H9 (cell line): ENCODE measurements around the gene ERCC6L2. TPM values are rescaled to one million over a fixed set of nuclear protein-coding genes. Genes with fewer than 3 reads are reported as not detected.

Source experiments
- DNase-seq: peaks from one replicate; pipeline ENCODE4 v3.0.0-alpha.2; 2017
- H2AFZ ChIP-seq: one replicate; pipeline ENCODE4 v1.6.1; 2013; ENCODE audit warnings: mild to moderate bottlenecking, low read length, control low read depth, moderate library complexity
- H2AK5ac ChIP-seq: 2 replicates; pipeline ENCODE4 v1.6.1; 2013; ENCODE audit warnings: low read length, control low read depth, mixed read lengths; ENCODE audit not compliant: insufficient read length
- H2BK120ac ChIP-seq: one replicate; pipeline ENCODE4 v1.6.1; 2013; ENCODE audit warnings: low read depth, mild to moderate bottlenecking, low read length, control low read depth, inconsistent platforms; ENCODE audit not compliant: poor library complexity, severe bottlenecking
- H2BK12ac ChIP-seq: 2 replicates; pipeline ENCODE4 v1.6.1; 2013; ENCODE audit warnings: low read length, control low read depth, mixed read lengths, low read depth; ENCODE audit not compliant: insufficient read length
- H2BK15ac ChIP-seq: 2 replicates; pipeline ENCODE4 v1.6.1; 2013; ENCODE audit warnings: low read depth, low read length, control low read depth
- H2BK20ac ChIP-seq: one replicate; pipeline ENCODE4 v1.6.1; 2013; ENCODE audit warnings: low read depth, mild to moderate bottlenecking, low read length, control low read depth, inconsistent platforms; ENCODE audit not compliant: poor library complexity, severe bottlenecking
- H2BK5ac ChIP-seq: 2 replicates; pipeline ENCODE4 v1.6.1; 2013; ENCODE audit warnings: low read length, control low read depth, mixed read lengths; ENCODE audit not compliant: insufficient read length
- H3K14ac ChIP-seq: 2 replicates; pipeline ENCODE4 v1.6.1; 2013; ENCODE audit warnings: low read length, control low read depth; ENCODE audit not compliant: insufficient read depth
- H3K18ac ChIP-seq: 2 replicates; pipeline ENCODE4 v1.6.1; 2013; ENCODE audit warnings: low read depth, mild to moderate bottlenecking, mixed read lengths, low read length, control low read depth; ENCODE audit not compliant: insufficient read length
- H3K23ac ChIP-seq: 2 replicates; pipeline ENCODE4 v1.6.1; 2013; ENCODE audit warnings: low read length, control low read depth, mixed read lengths, low read depth; ENCODE audit not compliant: insufficient read length
- H3K23me2 ChIP-seq: 2 replicates; pipeline ENCODE4 v1.6.1; 2013; ENCODE audit warnings: low read depth, mild to moderate bottlenecking, mixed read lengths, low read length, control low read depth; ENCODE audit not compliant: insufficient read length, poor library complexity, severe bottlenecking
- H3K27ac ChIP-seq: 2 replicates; pipeline ENCODE4 v1.5.1; 2013; ENCODE audit warnings: low read length, control low read depth, mixed read lengths, low read depth; ENCODE audit not compliant: insufficient read length
- H3K27me3 ChIP-seq: 2 replicates; pipeline ENCODE4 v1.6.1; 2013; ENCODE audit warnings: low read length, control low read depth, inconsistent platforms; ENCODE audit not compliant: insufficient read depth
- H3K4ac ChIP-seq: 2 replicates; pipeline ENCODE4 v1.6.1; 2013; ENCODE audit warnings: low read depth, mild to moderate bottlenecking, control low read depth, inconsistent platforms, low read length, moderate library complexity
- H3K4me1 ChIP-seq: 2 replicates; pipeline ENCODE4 v1.6.1; 2013; ENCODE audit warnings: low read length, control low read depth, inconsistent platforms; ENCODE audit not compliant: insufficient read depth
- H3K4me2 ChIP-seq: 2 replicates; pipeline ENCODE4 v1.6.1; 2013; ENCODE audit warnings: low read length, control low read depth, mixed read lengths; ENCODE audit not compliant: insufficient read length, insufficient read depth
- H3K56ac ChIP-seq: 2 replicates; pipeline ENCODE4 v1.6.1; 2013; ENCODE audit warnings: low read depth, mild to moderate bottlenecking, mixed read lengths, low read length, control low read depth; ENCODE audit not compliant: insufficient read length
- H3K79me1 ChIP-seq: 2 replicates; pipeline ENCODE4 v1.6.1; 2013; ENCODE audit warnings: low read depth, mild to moderate bottlenecking, moderate library complexity, low read length, control low read depth, inconsistent platforms; ENCODE audit not compliant: insufficient read depth, poor library complexity, severe bottlenecking
- H3K79me2 ChIP-seq: 2 replicates; pipeline ENCODE4 v1.6.1; 2013; ENCODE audit warnings: low read length, control low read depth, inconsistent platforms; ENCODE audit not compliant: insufficient read depth
- H3K9ac ChIP-seq: 2 replicates; pipeline ENCODE4 v1.6.1; 2013; ENCODE audit warnings: low read length, control low read depth, mixed read lengths; ENCODE audit not compliant: insufficient read length; ENCODE audit errors: extremely low read depth
- H3K9me3 ChIP-seq: one replicate; pipeline ENCODE4 v1.6.1; 2013; ENCODE audit warnings: low read depth, low read length, inconsistent platforms; ENCODE audit not compliant: control insufficient read depth
- H3T11ph ChIP-seq: one replicate; pipeline ENCODE4 v1.6.1; 2013; ENCODE audit warnings: mild to moderate bottlenecking, low read length, control low read depth, inconsistent platforms
- H4K20me1 ChIP-seq: one replicate; pipeline ENCODE4 v1.6.1; 2013; ENCODE audit not compliant: control insufficient read depth, insufficient read length, insufficient read depth
- H4K5ac ChIP-seq: 2 replicates; pipeline ENCODE4 v1.6.1; 2013; ENCODE audit warnings: low read depth, mild to moderate bottlenecking, mixed read lengths, low read length, control low read depth; ENCODE audit not compliant: insufficient read length
- H4K8ac ChIP-seq: replicated peaks from 2 replicates; pipeline ENCODE4 v1.6.1; 2013; ENCODE audit warnings: low read length, control low read depth, mixed read lengths, low read depth; ENCODE audit not compliant: insufficient read length
- H4K91ac ChIP-seq: 2 replicates; pipeline ENCODE4 v1.6.1; 2013; ENCODE audit warnings: low read depth, mild to moderate bottlenecking, moderate library complexity, mixed read lengths, low read length, control low read depth; ENCODE audit not compliant: insufficient read length
- H3K27ac Mint-ChIP-seq, 3 experiments: 2 replicates in 2 of 3; 3 replicates in 1 of 3; pipeline ENCODE4 v1.8.0; 2020 to 2021; ENCODE audit warnings: mixed read lengths in 3 of 3, mild to moderate bottlenecking in 1 of 3, moderate library complexity in 1 of 3
- H3K27me3 Mint-ChIP-seq: 2 replicates; pipeline ENCODE4 v1.8.0; 2021; ENCODE audit warnings: low read depth, mild to moderate bottlenecking, moderate library complexity, mixed read lengths
- H3K36me3 Mint-ChIP-seq, 3 experiments: 2 replicates in 2 of 3; 3 replicates in 1 of 3; pipeline ENCODE4 v1.8.0; 2020 to 2021; ENCODE audit warnings: low read depth in 3 of 3, mixed read lengths in 3 of 3; ENCODE audit not compliant: insufficient read depth in 1 of 3
- H3K4me1 Mint-ChIP-seq, 2 experiments: 2 replicates each; pipeline ENCODE4 v1.8.0; 2020; ENCODE audit warnings: mixed read lengths in 2 of 2
- H3K4me3 Mint-ChIP-seq, 2 experiments: 2 replicates in 1 of 2; 3 replicates in 1 of 2; pipeline ENCODE4 v1.8.0; 2020 to 2021; ENCODE audit warnings: mild to moderate bottlenecking in 2 of 2, mixed read lengths in 2 of 2, moderate library complexity in 1 of 2
- H3K9me3 Mint-ChIP-seq, 2 experiments: 2 replicates in 1 of 2; 3 replicates in 1 of 2; pipeline ENCODE4 v1.8.0; 2020; ENCODE audit warnings: mild to moderate bottlenecking in 2 of 2, mixed read lengths in 2 of 2, moderate library complexity in 1 of 2
- total RNA-seq: library from RNA; stranded (reverse); gene quantifications from 2 replicates; pipeline ENCODE4 v1.2.1, GENCODE V29; 2021
- TF ChIP-seq, protein P1 (sequence below): fragments of 200-600 bp; sonication (generic); conservative IDR thresholded peaks from 3 replicates; pipeline ENCODE4 v1.8.0; 2021; ENCODE audit warnings: antibody characterized with exemption, mild to moderate bottlenecking

ERCC6L2 gene
- total RNA-seq, 1 experiment from 2014 or later: 57.7 TPM

DNA sequence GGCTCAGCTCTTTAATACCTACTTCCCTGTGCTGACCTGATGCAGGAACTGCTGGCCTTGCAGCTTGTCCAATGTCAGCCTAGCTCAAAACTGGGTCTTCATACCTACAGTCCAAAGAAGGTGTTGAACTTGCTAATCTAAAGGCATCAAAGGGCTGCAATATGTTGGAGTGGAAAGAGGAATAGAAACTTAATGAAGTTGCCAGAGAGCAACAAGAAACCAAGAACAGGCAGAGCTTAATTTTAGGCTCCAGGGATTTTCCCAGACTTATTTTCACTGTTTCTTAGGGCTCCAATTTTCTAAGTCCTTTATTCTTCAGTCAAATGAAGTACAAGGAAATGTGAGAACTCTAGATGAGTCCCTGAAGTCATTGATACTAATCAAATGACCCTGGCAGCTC lies 17.6 kb upstream of the ERCC6L2 start:
- Histone ChIP-seq H2BK15ac (no peak overlapping the region), H3K79me2 (no peaks in the 10 kb centered on the region), H3K27ac (no peak overlapping the region), H4K91ac (no peak overlapping the region), H4K20me1 (no peaks in the 10 kb centered on the region), H2BK120ac (no peak overlapping the region), H2BK5ac (no peak overlapping the region), H4K5ac (no peak overlapping the region), H3K23ac (no peak overlapping the region), H3K4me1 (no peaks in the 10 kb centered on the region), H3K79me1 (no peaks in the 10 kb centered on the region), H2BK20ac (no peak overlapping the region), H4K8ac (no peak overlapping the region), H3K18ac (no peak overlapping the region), H3K4ac (no peak overlapping the region), H3K9ac (no peak overlapping the region), H3K14ac (no peak overlapping the region), H2AFZ (no peak overlapping the region), H2BK12ac (no peak overlapping the region), H3K23me2 (no peaks in the 10 kb centered on the region), H3T11ph (no peak overlapping the region), H3K9me3 (no peaks in the 10 kb centered on the region), H3K27me3 (no peaks in the 10 kb centered on the region), H3K56ac (no peak overlapping the region), H2AK5ac (no peak overlapping the region), H3K4me2 (no peak overlapping the region)
- H3K9me3 Mint-ChIP-seq: peaks cover 3 to 6% of the 10 kb centered on the region in 2 experiments; a peak in 3 of 5 replicates
- H3K36me3 Mint-ChIP-seq: peaks cover 0 to 8% (median 3%) of the 10 kb centered on the region in 3 experiments; a peak in 4 of 7 replicates
- H3K4me3 Mint-ChIP-seq: no peak overlapping the region
- H3K27me3 Mint-ChIP-seq: no peaks in the 10 kb centered on the region
- no peak for DNase-seq
- no peak overlapping the region for H3K27ac Mint-ChIP-seq
- H3K4me1 Mint-ChIP-seq: peaks cover 10 to 11% of the 10 kb centered on the region in 2 experiments; a peak in 3 of 4 replicates
- TF ChIP-seq, protein P1, sequence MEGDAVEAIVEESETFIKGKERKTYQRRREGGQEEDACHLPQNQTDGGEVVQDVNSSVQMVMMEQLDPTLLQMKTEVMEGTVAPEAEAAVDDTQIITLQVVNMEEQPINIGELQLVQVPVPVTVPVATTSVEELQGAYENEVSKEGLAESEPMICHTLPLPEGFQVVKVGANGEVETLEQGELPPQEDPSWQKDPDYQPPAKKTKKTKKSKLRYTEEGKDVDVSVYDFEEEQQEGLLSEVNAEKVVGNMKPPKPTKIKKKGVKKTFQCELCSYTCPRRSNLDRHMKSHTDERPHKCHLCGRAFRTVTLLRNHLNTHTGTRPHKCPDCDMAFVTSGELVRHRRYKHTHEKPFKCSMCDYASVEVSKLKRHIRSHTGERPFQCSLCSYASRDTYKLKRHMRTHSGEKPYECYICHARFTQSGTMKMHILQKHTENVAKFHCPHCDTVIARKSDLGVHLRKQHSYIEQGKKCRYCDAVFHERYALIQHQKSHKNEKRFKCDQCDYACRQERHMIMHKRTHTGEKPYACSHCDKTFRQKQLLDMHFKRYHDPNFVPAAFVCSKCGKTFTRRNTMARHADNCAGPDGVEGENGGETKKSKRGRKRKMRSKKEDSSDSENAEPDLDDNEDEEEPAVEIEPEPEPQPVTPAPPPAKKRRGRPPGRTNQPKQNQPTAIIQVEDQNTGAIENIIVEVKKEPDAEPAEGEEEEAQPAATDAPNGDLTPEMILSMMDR: no peak
